ENCODE measurements around the gene OGDH. TPM values are rescaled to one million over a fixed set of nuclear protein-coding genes. Genes with fewer than 3 reads are reported as not detected.
"Not testable (repeated sequence)": the region's sequence is repeated elsewhere in the genome, so short reads cannot be mapped to it uniquely, and the experiment has no call there.

The OGDH gene
- polyA plus RNA-seq, 4 donors: 51.3 to 91.5 (median 88.8) TPM

DNA sequence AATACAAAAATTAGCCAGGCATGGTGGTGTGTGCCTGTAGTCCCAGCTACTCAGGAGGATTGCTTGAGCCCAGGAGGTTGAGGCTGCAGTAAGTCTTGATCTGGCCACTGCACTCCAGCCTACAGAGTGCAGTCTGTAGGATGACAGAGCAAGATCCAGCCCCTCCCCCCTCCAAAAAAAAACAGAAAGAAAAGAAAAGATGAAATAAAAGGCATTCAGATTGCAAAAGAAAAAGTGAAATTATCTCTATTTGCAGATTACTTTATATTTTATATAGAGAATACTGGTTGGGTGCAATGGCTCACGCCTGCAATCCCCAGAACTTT lies 121.5 kb downstream of the OGDH start:
- DNase-seq (ENCODE audit: low read depth in 4 of 4, low spot score in 3 of 4): no peak

DNA sequence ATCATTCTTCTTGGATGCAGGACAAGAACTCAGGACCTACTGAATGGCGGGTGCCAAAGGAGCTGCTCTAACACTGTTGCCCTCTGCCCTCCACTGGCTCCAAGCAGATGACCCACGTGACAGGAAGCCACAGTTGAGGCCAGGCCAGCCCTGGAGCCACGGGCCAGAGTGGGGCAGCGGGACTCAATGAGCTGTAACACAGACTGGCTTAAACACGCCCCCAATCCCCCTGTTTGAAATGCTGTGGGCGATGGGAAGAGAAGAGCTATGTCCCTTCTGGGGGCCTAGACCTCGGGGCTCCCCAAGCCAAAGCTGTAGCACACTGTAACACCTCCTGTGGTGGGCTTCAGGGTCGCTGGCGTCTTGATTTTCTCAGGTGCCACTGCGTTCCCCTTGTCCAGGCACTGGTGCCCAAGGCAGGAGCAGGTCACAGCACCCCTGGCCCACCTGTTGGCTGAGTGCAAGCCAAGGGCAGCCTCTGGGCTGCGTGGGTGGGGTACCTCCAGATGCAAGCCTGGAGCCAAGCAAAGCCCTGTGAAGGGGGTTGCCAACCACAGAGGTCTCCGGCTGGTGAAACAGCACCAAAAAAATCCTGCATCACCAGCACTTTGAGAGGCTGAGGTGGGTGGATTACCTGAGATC lies 123.6 kb downstream of the OGDH start:
- DNase-seq (ENCODE audit: low read depth in 4 of 4, low spot score in 3 of 4): no peak

DNA sequence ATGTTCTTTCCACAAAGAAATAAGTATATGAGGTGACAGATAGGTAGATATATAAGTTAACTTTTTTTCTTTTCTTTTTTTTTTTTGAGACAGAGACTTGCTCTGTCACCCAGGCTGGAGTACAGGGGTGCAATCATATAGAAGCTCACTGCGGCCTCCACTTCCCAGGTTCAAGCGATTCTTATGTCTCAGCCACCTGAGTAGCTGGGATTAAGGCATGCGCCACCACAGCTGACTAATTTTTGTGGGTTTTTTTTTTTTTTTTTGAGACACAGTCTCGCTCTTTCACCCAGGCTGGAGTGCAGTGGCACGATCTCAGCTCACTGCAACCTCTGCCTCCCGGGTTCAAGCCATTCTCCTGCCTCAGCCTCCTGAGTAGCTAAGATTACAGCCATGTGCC lies 126.5 kb downstream of the OGDH start:
- not testable (repeated sequence) for DNase-seq (ENCODE audit: low read depth in 4 of 4, low spot score in 3 of 4)

DNA sequence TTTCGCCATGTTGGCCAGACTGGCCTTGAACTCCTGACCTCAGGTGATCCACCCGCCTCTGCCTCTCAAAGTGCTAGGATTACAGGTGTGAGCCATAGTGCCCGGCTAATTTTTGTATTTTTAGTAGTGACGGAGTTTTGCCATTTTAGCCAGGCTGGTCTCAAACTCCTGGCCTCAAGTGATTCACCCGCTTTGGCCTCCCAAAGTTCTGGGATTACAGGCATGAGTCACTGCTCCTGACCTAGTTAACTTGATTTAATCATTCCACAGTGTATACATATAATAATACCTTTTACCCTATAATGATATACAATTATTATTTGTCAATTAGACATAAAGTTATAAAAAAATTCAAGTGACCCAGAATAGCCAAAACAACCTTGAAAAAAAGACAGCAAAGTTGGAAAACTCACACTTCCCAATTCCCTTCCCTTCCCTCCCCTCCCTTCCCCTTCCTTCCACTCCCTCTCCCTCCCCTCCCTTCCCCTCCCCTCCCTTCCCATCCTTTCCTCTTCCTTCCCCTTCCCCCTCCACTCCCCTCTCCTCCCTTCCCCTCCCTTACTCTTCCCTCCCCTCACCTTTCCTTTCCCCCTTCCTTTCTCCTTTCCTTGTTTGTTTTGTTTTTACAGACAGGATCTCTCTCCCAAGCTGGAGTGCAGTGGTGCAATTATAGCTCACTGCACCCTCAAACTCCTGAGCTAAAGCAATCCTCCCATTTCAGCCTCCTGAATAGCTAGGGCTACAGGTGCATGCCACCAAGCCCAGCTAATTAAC lies 127.5 kb downstream of the OGDH start:
- no peak for DNase-seq (ENCODE audit: low read depth in 4 of 4, low spot score in 3 of 4)

DNA sequence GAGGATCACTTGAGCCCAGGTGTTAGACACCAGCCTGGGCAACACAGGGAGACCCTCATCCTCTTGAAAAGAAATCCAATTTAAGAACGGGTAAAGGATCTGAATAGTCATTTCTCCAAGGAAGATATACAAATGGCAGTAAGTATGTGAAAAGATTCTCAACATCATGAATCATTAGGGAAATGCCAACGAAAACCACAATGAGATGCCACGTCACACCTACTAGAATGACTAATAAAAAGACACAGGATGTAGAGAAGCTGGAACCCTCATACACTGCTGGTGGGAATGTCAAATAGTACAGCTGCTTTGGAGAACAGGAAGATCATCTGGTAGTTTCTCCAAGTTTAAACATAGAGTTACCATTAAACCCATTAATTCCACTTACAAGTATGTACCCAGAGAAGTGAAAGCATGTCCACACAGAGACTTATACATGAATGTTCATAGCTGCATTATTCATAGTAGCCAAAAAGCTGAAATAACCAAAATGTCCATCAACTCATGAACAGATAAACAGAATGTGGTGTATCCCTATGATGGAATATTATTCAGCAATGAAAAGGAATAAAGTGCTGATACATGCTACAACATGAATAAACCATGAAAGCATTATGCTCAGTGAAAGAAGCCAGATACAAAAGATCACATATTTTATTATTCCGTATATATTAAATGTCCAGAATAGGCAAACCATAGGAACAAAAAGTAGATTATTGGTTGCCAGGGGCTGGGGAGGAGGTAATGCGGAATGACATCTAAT lies 129.2 kb downstream of the OGDH start:
- DNase-seq (ENCODE audit: low read depth in 4 of 4, low spot score in 3 of 4): no peak

DNA sequence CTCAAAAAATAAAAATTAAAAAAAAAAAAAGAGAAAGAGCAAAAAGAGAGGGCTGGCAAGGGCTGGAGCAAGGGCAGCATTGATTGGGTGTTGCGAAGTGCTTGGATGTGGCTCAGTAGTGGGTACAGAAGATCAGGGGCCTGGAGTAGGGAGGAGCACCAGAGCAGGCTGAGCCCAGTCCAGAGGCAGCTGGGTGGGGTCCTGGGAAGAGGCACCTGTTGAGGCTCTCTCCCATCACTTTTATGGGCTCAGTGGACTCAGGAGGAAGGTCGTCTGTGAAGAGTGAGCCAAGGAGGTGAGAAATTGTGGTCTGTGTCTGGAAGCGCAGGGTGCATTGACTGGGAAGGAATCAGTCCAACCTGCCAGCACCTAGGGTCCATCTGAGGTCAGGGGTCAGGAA lies 130.5 kb downstream of the OGDH start:
- no peak for DNase-seq (ENCODE audit: low read depth in 4 of 4, low spot score in 3 of 4)

DNA sequence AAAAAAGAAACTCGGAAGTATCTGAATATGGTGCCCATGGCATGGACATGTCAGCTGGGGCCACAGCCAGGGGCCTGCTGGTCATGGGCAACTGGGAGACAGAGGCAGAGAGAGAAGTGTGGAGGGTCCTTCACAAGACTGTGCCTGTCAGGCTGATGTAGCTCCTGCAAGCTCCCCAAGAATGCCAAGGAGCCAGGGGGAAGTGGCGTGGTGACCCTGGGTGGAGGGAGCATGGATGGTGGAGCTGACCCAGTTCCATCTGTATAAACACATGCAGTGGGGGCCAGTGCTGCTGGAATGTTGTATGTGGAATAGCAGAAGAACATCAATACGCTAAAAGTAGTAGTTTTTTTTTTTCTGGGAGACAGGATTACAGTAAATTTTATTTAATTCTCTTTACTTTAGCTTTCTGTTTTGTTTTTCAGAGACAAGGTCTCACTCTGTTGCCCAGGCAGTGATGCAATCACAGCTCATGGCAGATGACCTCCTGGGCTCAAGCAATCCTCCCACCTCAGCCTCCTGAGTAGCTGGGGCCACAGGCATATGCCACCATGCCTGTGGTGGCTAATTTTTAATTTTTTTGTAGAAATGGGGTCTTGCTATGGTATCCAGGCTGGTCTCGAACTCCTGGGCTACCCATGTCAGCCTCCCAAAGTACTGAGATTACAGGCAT lies 131.8 kb downstream of the OGDH start:
- no peak for DNase-seq (ENCODE audit: low read depth in 4 of 4, low spot score in 3 of 4)

DNA sequence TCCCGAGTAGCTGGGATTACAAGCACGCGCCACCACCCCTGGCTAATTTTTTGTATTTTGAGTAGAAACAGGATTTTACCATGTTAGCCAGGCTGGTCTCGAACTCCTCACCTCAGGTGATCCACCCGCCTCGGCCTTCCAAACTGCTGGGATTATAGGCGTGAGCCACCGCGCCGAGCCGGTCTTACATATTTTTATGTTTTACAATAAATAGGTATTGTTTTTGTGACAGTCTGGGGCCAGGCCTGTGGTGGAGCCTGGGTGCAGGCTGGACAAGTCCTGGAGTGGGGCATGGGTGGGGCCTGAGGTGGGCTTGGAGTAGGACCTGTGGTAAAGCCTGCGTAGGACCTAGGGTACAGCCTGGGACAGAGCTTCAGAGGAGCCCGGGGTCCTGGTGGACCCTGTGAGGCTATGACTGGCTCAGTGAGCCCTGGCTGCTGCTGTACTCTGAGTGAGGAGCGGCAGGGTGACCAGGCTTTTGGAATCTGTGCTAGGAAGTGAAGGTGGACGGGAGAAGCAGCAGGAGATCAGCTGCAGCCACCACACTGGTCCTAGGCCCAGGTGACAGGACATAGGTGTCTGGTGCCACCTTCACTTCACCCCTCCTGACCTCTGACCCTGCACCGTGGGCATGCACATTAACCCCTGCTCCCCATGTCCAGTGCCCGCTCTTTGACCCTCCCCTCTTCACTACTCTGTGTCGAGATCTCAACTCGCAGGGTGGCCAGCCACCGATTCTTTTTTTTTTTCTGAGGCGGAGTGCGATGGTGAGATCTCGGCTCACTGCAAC lies 132.6 kb downstream of the OGDH start:
- no peak for DNase-seq (ENCODE audit: low read depth in 4 of 4, low spot score in 3 of 4)

DNA sequence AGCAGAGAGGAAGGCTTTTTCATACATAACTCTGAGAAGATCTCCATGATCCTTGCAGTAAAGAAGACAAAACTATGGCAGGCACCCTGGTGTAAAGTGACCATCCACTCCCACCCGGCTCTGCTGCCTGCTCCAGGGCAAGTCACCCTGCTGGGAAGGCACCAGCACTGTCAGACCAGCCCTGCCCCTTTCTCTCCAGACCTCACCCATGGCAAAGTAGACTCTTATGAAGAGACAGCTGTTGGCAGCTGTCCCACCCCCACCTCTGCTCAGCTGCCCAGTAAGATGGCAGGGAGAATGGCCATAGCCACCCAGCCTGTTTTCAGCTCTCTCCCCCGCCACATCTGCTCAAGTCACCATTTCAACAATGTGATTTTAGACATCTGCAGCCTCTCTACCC lies 133.6 kb downstream of the OGDH start:
- DNase-seq (ENCODE audit: low read depth in 4 of 4, low spot score in 3 of 4): no peak

DNA sequence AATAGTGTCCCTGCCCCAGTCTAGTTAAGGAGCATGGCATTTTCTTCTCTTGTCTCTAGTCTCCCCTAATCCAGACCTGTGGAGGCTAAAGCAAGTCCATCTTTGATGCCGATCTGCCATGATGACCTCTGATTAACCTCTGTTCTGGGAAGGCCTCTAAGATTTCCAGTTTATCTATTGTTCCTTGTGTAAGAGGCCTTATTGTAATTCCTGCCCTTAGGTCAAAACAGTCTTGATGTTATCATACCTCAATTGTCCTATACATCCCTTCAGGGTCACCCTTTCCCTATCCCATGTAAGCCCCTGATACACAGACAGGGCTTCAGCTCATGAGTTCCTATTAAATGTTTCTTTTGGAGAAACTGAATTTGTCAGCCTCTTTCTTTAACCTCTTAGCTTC lies 137.3 kb downstream of the OGDH start:
- DNase-seq (ENCODE audit: low read depth in 4 of 4, low spot score in 3 of 4): no peak

DNA sequence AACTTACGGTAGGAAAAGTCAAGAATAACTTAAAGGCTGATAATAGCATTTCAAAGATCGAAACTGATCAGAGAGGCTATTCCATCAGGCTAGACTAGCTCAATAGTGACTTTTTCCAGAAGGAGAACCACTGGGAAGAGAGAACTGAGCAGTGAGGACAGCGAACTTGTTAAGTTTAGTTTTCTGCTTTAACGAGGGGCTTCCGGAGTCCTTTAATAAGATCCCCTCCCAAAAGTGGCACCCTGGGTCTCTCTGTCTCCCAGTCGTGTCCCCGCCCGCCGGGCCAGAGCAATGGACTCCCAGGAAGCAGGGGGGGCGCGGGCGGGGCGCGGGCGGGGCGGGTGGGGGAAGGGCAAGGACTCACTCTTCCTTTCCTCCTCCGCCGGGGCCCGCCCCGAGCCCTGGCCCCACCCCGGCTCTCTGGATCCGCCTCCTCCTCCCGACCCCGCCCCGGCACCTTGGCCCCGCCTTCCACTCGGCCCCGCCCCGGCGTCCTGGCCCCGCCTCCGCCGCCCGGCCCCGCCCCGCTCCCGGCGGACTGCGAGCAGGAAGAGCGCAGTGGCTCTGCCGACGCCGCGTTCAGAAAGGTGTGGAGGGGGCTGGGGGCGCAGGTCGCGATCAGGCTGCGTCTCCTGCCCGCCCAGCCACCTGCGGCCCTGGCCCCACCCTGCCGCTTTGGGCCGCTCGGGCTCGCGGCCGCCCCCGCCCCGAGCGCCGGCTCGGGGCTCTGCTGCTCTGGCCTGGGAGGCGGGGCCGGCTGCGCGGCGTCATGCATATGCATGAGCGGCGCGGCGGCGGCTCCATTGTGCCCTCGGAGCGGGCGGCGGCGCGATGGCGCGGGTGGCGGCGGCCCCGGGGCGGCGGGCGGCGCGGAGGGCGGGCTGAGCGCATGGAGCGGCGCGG lies 141.9 kb downstream of the OGDH start, which contains the start of gene ZMIZ2:
Gene ZMIZ2, plus strand, starts transcription at position 803 of the 903 bp plus-strand sequence. CDS start 7,403 bp downstream, outside the sequence.
- DNase-seq (ENCODE audit: low read depth in 4 of 4, low spot score in 3 of 4): peak; percentile 54 to 81 (median 78)

DNA sequence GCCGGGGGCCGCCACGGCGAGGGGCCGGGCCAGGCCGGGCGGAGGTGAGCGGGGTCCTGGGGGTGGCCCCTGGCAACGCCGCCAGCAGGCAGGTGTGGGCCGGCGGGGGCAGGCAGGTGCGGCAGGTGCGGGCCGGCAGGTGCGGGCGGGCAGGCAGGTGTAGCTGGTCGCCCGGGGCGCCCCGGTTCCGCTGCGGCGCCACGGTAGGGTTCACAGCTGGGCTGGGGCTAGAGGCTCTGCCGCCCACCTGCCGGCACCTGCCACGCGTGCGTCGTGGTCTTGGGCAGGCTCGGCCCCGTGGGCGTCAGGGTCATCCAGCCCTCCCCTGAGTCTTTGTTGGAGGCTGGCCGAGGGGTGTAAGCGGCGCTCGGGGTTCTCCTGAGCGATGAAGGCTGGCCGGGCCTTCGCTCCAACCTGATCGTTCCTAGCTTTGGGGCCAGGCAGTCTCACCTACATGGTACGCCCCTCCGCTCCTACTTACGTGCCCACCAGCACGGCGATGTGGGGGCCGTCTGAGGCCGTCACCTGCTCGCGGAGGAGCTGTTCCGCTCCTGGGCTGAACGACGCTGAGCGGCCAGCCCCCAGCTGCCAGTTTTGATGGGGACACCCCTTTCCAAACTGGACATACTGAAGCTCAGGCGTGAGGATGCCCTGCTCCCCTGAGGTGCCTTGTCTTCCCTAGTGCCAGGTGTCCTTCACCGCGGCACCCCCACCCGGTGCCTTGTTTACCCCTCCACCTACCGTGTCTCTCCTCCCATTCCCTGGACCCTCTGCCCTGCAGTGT lies 142.7 kb downstream of the OGDH start:
- DNase-seq (ENCODE audit: low read depth in 4 of 4, low spot score in 3 of 4): no peak

DNA sequence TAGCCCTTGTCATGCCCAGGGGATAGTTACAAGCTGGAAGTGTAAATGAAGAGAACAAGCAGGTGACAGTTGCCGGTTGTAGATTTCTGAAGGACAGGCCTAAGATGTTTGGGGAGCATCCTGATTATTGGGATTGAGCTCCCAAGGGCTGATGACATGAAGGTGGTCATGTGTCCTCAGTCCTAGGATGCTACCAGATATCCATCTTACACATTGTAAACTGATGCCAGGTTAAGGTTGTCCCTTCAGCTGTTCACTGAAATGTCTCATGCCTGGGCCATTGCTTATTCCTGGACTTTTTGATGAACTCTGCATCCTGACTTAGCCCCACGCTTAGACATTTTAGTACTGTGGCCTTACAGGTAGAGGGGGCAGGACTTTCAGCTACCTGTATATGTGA lies 143.6 kb downstream of the OGDH start:
- no peak for DNase-seq (ENCODE audit: low read depth in 4 of 4, low spot score in 3 of 4)

DNA sequence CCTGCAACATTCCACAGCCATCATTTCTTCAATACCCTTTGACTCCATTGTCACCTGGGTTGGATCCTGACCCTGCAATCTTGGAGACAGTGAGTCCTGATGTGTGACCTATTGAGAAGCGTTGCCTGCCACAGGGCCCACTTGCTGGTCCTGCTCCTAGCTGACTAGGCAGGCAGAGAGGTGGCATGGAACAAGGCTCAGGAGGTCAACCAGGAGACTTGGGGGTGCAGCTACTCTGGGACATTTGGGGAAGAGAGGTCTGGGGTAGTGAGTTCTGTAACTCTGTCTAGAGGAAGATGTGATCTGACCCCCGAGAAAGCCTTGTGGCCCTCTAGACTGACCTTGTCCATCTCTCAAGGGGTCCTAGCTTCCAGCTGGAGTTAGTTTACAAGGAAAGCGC lies 144.0 kb downstream of the OGDH start:
- no peak for DNase-seq (ENCODE audit: low read depth in 4 of 4, low spot score in 3 of 4)

DNA sequence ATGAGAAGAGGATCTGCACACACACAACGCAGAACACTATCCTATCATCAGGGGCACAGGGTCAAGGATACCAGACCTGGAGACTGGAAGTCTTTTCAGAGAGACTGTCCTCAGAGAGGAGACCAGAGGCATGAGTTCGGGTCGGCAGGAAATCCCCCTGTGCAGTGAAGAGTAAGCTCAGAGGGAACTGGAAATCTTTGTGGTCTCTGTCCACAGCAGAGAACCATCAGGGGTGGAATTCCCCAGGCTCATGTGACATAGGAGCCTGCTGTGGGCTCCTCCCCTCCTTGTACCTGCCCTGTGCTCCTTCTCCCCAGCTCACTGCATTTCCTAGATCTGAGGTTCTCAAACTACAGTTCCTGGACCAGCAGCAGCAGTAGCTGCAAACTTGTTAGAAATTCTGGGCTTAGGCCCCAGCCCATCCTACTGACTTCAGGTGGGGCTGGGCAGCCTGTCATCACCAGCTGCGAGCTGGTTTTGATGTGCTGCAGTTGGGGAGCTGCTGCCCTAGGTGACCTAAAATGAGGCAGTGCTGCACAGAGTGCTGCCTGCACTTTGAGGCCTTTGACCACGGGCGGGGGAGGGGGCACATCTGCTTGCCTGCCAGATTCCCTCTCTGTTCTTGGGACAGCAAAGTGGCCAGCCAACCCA lies 144.6 kb downstream of the OGDH start:
- DNase-seq (ENCODE audit: low read depth in 4 of 4, low spot score in 3 of 4): no peak

DNA sequence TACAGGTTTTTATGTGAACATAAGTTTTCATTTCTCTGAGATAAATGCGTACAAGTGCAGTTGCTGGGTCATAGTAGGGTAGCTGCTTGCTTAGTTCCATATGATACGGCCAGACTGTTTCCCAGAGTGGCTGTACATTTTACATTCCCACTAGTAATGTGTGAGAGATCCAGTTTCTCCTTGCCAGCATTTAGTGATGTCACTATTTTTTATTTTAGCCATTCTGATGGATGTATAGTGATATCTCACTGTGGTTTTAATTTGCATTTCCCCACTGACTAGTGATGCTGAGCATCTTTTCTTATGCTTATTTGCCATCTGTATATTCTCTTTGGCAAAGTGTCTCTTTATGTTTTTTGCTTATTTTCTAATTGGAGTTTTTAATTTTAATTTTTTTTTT lies 146.4 kb downstream of the OGDH start:
- no peak for DNase-seq (ENCODE audit: low read depth in 4 of 4, low spot score in 3 of 4)

DNA sequence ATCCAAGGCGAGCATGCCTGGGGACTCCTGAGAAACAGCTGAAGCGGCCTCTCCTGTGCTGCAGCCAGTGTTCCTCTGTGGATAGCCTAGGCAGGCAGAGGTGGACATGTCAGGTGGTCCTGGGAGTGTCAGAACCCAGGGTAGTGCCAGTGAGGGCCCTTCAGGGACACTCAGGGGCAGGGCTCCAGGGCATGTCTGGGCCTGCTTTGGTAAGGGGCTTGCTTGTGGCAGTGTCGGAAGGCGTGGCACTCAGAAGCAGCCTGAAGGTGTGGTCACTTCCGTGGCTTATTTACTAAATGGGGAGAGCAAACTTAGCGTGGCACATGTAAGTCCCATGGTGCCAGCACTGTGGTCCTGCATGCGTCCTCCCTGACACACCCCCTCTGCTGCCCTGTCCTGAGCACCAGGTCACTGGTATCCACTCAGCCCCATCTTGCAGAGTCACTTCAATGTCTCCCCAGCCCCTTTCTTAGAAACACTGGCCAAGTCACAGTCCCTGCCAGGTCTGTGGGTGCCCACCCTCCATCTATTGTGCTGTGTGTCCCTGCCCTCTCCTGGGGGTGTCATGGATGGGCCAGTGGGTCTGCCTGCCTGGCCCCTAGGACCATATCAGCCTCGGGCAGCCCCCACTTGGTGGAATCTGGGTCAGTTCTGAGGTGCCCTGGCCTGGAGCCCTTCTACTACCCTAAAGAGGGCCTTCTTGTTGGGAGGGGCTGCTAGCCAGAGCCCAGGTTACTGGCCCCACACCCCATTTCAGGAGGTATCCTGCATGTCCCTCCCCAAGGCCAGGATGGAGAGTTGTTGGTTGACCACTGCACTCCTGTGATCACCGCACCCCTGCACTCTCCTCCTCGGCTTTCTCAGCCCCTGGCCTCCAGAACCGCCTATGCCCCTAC lies 148.6 kb downstream of the OGDH start:
- DNase-seq (ENCODE audit: low read depth in 4 of 4, low spot score in 3 of 4): no peak

Measured in left renal pelvis (tissue), 4 donors.